NB4 (cell line): ENCODE data around the gene DGCR8.

Experiments used
- CTCF ChIP-seq: IDR thresholded peaks from one replicate; pipeline ENCODE4 v1.5.1; 2012; ENCODE audit warnings: low read depth, low read length
- MAX ChIP-seq: IDR thresholded peaks from 2 replicates; pipeline ENCODE4 v1.6.1; 2011; ENCODE audit warnings: low read depth, low read length
- POLR2A ChIP-seq: IDR thresholded peaks from 2 replicates; pipeline ENCODE4 v1.6.1; 2011; ENCODE audit warnings: mild to moderate bottlenecking; ENCODE audit not compliant: insufficient read length; ENCODE audit errors: extremely low read depth

- TF ChIP-seq CTCF (no peak), POLR2A (no peak), MAX (no peak)
Measured at GRCh38 chr22:20130319-20130718, 50.3 kb downstream of the DGCR8 start.
